ENCODE data around the gene IRX5.

Gene IRX5

GRCh38 chr16:54942353-54942943 is 11.8 kb downstream of the IRX5 start:
- DNase-seq (ENCODE audit: low spot score): no peak
- no peak overlapping the region for H3K27ac ChIP-seq
- CTCF ChIA-PET: interaction anchor here (0.6 kb wide), 2 partner anchors 163 kb away, joined by 3 to 5 read pairs; no protein-coding TSS in a partner anchor
- POLR2A ChIA-PET (ENCODE audit: low non-redundant PET): no interaction called here
- TF ChIP-seq CTCF (conservative IDR thresholded peaks at IDR 0.05; ENCODE audit: low read depth): no peak

GRCh38 chr16:54944002-54944401 is 13.3 kb downstream of the IRX5 start:
- no peak for TF ChIP-seq CTCF (conservative IDR thresholded peaks at IDR 0.05; ENCODE audit: low read depth)
- H3K27ac ChIP-seq: no peak overlapping the region
- no peak for DNase-seq (ENCODE audit: low spot score)
- ChIA-PET POLR2A (ENCODE audit: low non-redundant PET) (no interaction called here), CTCF (interaction anchor here (0.6 kb wide), 1 partner anchor 271 kb away, joined by 3 read pairs; no protein-coding TSS in a partner anchor)

- TF ChIP-seq CTCF (conservative IDR thresholded peaks at IDR 0.05; ENCODE audit: low read depth): no peak
- ChIA-PET POLR2A (ENCODE audit: low non-redundant PET) (no interaction called here), CTCF (no interaction called here)
- no peak overlapping the region for H3K27ac ChIP-seq
- DNase-seq (ENCODE audit: low spot score): no peak
These were observed 14.4 kb downstream of the IRX5 start for GRCh38 chr16:54945063-54945462.

- POLR2A ChIA-PET (ENCODE audit: low non-redundant PET): no interaction called here
- CTCF ChIA-PET: interaction anchor here (0.6 kb wide), 1 partner anchor 211 kb away, joined by 4 read pairs; no protein-coding TSS in a partner anchor
- no peak for DNase-seq (ENCODE audit: low spot score)
- TF ChIP-seq CTCF (conservative IDR thresholded peaks at IDR 0.05; ENCODE audit: low read depth): no peak
- H3K27ac ChIP-seq: no peak overlapping the region
These were observed 16.2 kb downstream of the IRX5 start for GRCh38 chr16:54946909-54947308.

GRCh38 chr16:54947616-54948015 is 17.0 kb downstream of the IRX5 start:
- TF ChIP-seq CTCF (conservative IDR thresholded peaks at IDR 0.05; ENCODE audit: low read depth): no peak
- POLR2A ChIA-PET (ENCODE audit: low non-redundant PET): no interaction called here
- no peak overlapping the region for H3K27ac ChIP-seq
- DNase-seq (ENCODE audit: low spot score): no peak
- CTCF ChIA-PET: no interaction called here

GRCh38 chr16:54952195-54952594 is 21.5 kb downstream of the IRX5 start:
- ChIA-PET POLR2A (ENCODE audit: low non-redundant PET) (no interaction called here), CTCF (no interaction called here)

More at GRCh38 chr16:54952195-54952594, 21.5 kb downstream of the IRX5 start:
- H3K27ac ChIP-seq: no peak overlapping the region
- TF ChIP-seq CTCF (conservative IDR thresholded peaks at IDR 0.05; ENCODE audit: low read depth): no peak
- no peak for DNase-seq (ENCODE audit: low spot score)

All from RWPE1 (cell line).